GM23248 (cell line): Measurements from ENCODE around the gene POLR1E. TPM values are rescaled to one million over a fixed set of nuclear protein-coding genes. Genes with fewer than 3 reads are reported as not detected.
A peak's percentile ranks its signal among the peaks of the same experiment; 100 is the strongest.

Experiments used
- DNase-seq: peaks from one replicate; pipeline ENCODE4 v3.0.0-alpha.2; 2015
- H2AFZ ChIP-seq: fragments of 200-600 bp; sonication (generic); 2 replicates; pipeline ENCODE4 v1.6.1; 2016; ENCODE audit warnings: antibody characterized with exemption
- H3F3A ChIP-seq: fragments of 200-600 bp; sonication (generic); 2 replicates; pipeline ENCODE4 v1.6.1; 2016; ENCODE audit warnings: mild to moderate bottlenecking, antibody characterized with exemption, mixed run types; ENCODE audit not compliant: insufficient read depth
- H3K27ac ChIP-seq: fragments of 200-600 bp; sonication (generic); 2 replicates; pipeline ENCODE4 v1.5.1; 2016; ENCODE audit warnings: mild to moderate bottlenecking
- H3K27me3 ChIP-seq: fragments of 200-600 bp; sonication (generic); replicated peaks from 2 replicates; pipeline ENCODE4 v1.6.1; 2016; ENCODE audit warnings: mild to moderate bottlenecking; ENCODE audit not compliant: insufficient read depth
- H3K36me3 ChIP-seq: fragments of 200-600 bp; sonication (generic); 2 replicates; pipeline ENCODE4 v1.6.1; 2016; ENCODE audit warnings: low read depth, mild to moderate bottlenecking
- H3K4me1 ChIP-seq: fragments of 200-600 bp; sonication (generic); 2 replicates; pipeline ENCODE4 v1.6.1; 2016; ENCODE audit warnings: mild to moderate bottlenecking; ENCODE audit not compliant: insufficient read depth
- H3K4me2 ChIP-seq: fragments of 200-600 bp; sonication (generic); one replicate; pipeline ENCODE4 v1.6.1; 2016; ENCODE audit warnings: mild to moderate bottlenecking; ENCODE audit not compliant: unreplicated experiment
- H3K4me3 ChIP-seq: fragments of 200-600 bp; sonication (generic); 2 replicates; pipeline ENCODE4 v1.5.1; 2016; ENCODE audit warnings: mild to moderate bottlenecking
- H3K79me2 ChIP-seq: fragments of 200-600 bp; sonication (generic); 2 replicates; pipeline ENCODE4 v1.6.1; 2016; ENCODE audit warnings: mild to moderate bottlenecking; ENCODE audit not compliant: insufficient read depth
- H3K9ac ChIP-seq: fragments of 200-600 bp; sonication (generic); 2 replicates; pipeline ENCODE4 v1.6.1; 2016; ENCODE audit warnings: mild to moderate bottlenecking
- H3K9me2 ChIP-seq: fragments of 200-600 bp; sonication (generic); 2 replicates; pipeline ENCODE4 v1.6.1; 2016; ENCODE audit warnings: mixed run types, mild to moderate bottlenecking, moderate library complexity; ENCODE audit not compliant: insufficient read depth
- H3K9me3 ChIP-seq: fragments of 200-600 bp; sonication (generic); one replicate; pipeline ENCODE4 v1.6.1; 2017; ENCODE audit warnings: low read depth
- H4K20me1 ChIP-seq: fragments of 200-600 bp; sonication (generic); 2 replicates; pipeline ENCODE4 v1.6.0; 2016; ENCODE audit not compliant: insufficient read depth
- EZH2 ChIP-seq: fragments of 200-600 bp; sonication (generic); IDR thresholded peaks from 2 replicates; pipeline ENCODE4 v1.6.1; 2018; ENCODE audit warnings: antibody characterized with exemption, mild to moderate bottlenecking; ENCODE audit not compliant: insufficient read depth, poor library complexity, severe bottlenecking
- EZH2phosphoT487 ChIP-seq: fragments of 200-600 bp; sonication (generic); IDR thresholded peaks from 2 replicates; pipeline ENCODE4 v1.6.1; 2018; ENCODE audit warnings: antibody characterized with exemption, moderate library complexity, mild to moderate bottlenecking, low read depth; ENCODE audit not compliant: insufficient read depth
- WGBS, 2 experiments: methylation state at CpG; one replicate each; pipeline ENCODE4 v1.1.6; 2015 to 2017; ENCODE audit warnings: low lambda C conversion rate in 2 of 2, low coverage in 1 of 2; ENCODE audit errors: missing lambda C conversion rate in 2 of 2; 5-methylcytosine and 5-hydroxymethylcytosine counted together
- in situ Hi-C: fragments of 300-500 bp; cut with MboI; formaldehyde crosslinking; loops from 2 replicates; pipeline ENCODE4 v1.15.0; 2020
- polyA plus RNA-seq: library from polyadenylated mRNA; unstranded; fragments of >200 nt; fragmentation: Nextera tagmentation; extraction: Ambion mirVana; gene quantifications from 2 replicates; pipeline ENCODE4 v1.2.1, GENCODE V29; 2016
- total RNA-seq: library from RNA; depleted of rRNA; stranded (reverse); fragments of >200 nt; shearing (Covaris generic); gene quantifications from 2 replicates; pipeline ENCODE4 v1.2.3, GENCODE V29; 2014

The POLR1E gene
- total and polyA plus RNA-seq, 2 experiments from 2014 or later: 16.9 to 27.5 TPM

DNA sequence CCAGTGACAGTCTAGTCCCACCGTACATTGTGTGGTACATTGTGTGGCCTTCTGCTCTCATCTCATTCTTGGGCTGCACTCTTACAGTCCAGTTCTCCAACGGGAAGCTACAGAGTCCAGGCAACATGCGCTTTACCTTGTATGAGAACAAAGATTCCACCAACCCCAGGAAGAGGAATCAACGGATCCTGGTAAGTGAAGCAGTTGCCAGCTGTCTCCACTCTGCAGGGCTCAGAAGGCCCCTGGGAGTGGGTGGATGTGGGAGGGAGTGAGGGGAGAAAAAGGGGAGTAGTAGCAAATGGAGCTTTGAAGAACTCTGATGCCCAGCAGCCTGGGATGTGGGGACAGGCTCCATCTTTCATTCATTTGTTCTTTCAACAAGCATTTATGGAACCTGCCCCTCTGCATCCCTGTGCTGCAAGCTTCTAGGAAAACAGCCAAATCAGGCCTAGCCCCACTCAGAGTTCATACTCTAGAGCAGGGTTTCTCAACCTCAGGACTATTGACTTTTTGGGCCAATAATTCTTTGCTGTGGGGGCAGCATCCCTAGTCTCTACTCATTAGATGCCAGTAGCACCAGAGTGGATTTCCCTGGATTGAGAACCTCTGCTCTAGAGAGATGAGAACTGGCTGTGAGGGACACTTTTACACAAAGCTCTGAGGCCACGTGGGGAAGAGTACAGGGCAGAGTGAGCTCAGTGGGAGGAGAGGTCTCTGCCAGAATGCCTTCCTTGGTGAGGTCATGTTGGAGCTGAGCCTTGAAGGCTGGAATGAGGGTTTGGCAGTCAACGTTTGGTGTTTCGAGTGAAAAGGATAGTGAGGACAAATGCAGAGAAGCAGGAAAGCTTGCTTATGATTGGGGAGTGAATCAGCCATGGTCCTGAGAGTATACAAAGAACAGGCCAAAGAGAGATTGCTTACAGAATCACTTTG, 1.1 kb downstream of the POLR1E start:
- no peaks in the 10 kb centered on the region for H4K20me1 ChIP-seq
- peaks cover 23% of the 10 kb centered on the region for H3K4me1 ChIP-seq
- peak; percentile 98 for DNase-seq
- peak overlapping the region; percentile 92 for H3K4me2 ChIP-seq
- H3K36me3 ChIP-seq: peaks cover 20% of the 10 kb centered on the region
- TF ChIP-seq EZH2phosphoT487: no peak
- TF ChIP-seq EZH2: no peak
- no peaks in the 10 kb centered on the region for H3K9me2 ChIP-seq
- no peaks in the 10 kb centered on the region for H3K9me3 ChIP-seq
- 2 to 3% methylated on average over 7 of the region's 7 CpGs for WGBS, 2 experiments
- H3K27ac ChIP-seq: peak overlapping the region; percentile 95
- in situ Hi-C loops: loop anchor here (25.0 kb wide), 1 partner anchor 900 kb away; the partner anchor contains the start of gene ALDH1B1
- peak overlapping the region; percentile 90 for H3K9ac ChIP-seq
- H3F3A ChIP-seq: peaks cover 24% of the 10 kb centered on the region
- peaks cover 35% of the 10 kb centered on the region for H3K79me2 ChIP-seq
- H3K4me3 ChIP-seq: peak overlapping the region; percentile 86
- no peaks in the 10 kb centered on the region for H3K27me3 ChIP-seq
- H2AFZ ChIP-seq: peak overlapping the region; percentile 89

DNA sequence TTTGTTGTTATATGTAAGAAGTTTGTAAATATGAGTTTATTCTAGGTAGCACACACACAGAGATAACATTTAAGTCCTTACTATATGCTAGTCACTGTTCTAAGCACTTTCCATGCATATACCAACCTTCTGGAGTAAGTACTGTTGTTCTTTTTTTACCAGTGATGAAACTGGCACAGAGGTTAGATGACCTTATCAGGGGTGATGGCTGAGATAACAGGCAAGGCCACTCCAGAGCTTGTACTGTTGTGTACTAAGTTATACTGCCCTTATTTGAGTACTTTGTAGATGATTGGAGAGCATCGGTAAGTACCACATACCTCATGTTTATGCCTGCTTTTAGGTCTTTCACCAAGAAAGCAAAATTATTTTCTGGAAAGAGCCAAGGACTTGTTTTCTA, 6.2 kb downstream of the POLR1E start:
- Histone ChIP-seq H3K27me3 (no peaks in the 10 kb centered on the region), H3K27ac (no peak overlapping the region), H4K20me1 (no peaks in the 10 kb centered on the region), H3K79me2 (peaks cover 26% of the 10 kb centered on the region), H3K4me2 (no peak overlapping the region), H3K9me2 (no peaks in the 10 kb centered on the region), H2AFZ (no peak overlapping the region), H3K4me3 (no peak overlapping the region), H3K9ac (no peak overlapping the region), H3F3A (peaks cover 15% of the 10 kb centered on the region), H3K4me1 (peaks cover 12% of the 10 kb centered on the region), H3K36me3 (peaks cover 55% of the 10 kb centered on the region), H3K9me3 (no peaks in the 10 kb centered on the region)
- 80 to 96% methylated on average over 1 of the region's 1 CpG for WGBS, 2 experiments
- no peak for DNase-seq
- TF ChIP-seq EZH2 (no peak), EZH2phosphoT487 (no peak)
- in situ Hi-C loops: loop anchor here (25.0 kb wide), 1 partner anchor 895 kb away; the partner anchor contains the start of gene ALDH1B1

DNA sequence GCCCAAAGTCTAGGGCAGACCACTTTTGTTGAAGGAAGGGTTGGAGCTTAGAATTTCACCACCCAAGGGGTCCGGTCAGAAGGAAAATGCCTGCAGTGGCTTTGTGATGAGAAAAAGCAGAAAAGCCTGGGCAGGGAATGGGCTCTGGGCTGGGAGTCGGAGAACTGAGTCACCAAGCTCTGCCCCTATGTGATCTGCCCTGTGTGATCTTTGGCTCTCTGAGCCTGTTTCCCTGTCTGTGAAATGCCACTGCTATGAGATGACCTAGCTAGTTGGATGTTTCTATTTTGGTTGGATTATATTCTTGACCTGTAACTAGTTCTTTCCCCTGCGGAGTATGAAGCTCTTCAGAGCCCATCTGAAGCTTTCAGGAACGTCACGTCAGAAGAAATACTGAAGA, 9.8 kb downstream of the POLR1E start:
- no peak overlapping the region for H2AFZ ChIP-seq
- H3K9ac ChIP-seq: no peak overlapping the region
- no peaks in the 10 kb centered on the region for H4K20me1 ChIP-seq
- H3K9me3 ChIP-seq: no peaks in the 10 kb centered on the region
- in situ Hi-C loops: loop anchor here (25.0 kb wide), 1 partner anchor 892 kb away; the partner anchor contains the start of gene ALDH1B1
- H3K36me3 ChIP-seq: peaks cover 54% of the 10 kb centered on the region
- H3K27ac ChIP-seq: no peak overlapping the region
- peaks cover 7% of the 10 kb centered on the region for H3K79me2 ChIP-seq
- no peak for TF ChIP-seq EZH2phosphoT487
- TF ChIP-seq EZH2: no peak
- H3F3A ChIP-seq: no peaks in the 10 kb centered on the region
- H3K4me3 ChIP-seq: no peak overlapping the region
- no peaks in the 10 kb centered on the region for H3K27me3 ChIP-seq
- no peaks in the 10 kb centered on the region for H3K9me2 ChIP-seq
- no peak for DNase-seq
- no peak overlapping the region for H3K4me2 ChIP-seq
- H3K4me1 ChIP-seq: no peaks in the 10 kb centered on the region
- WGBS, 2 experiments: 97 to 98% methylated on average over 5 of the region's 5 CpGs

DNA sequence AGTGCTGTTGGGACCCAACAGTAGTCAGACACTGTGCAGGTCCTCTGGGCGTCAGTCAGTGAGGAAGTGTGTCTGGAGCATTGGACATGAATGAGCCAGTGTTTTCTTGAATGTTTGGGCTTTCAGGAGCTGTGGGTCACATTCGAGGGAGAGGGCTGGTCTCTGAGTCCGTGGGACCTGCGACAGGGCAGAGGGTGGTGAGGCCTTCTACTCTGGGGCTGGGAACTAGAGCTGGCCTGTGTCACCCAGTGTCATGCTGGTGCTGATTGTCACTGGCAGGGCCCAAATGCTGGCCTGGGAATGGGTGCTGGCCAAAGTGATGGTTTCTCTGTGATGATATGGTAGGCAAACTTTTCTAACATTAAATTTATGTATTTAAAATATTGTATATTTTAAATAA, 10.3 kb downstream of the POLR1E start:
- no peaks in the 10 kb centered on the region for H3K4me1 ChIP-seq
- peaks cover 55% of the 10 kb centered on the region for H3K36me3 ChIP-seq
- peaks cover 2% of the 10 kb centered on the region for H3K79me2 ChIP-seq
- no peaks in the 10 kb centered on the region for H3K9me3 ChIP-seq
- no peak for TF ChIP-seq EZH2
- no peak for TF ChIP-seq EZH2phosphoT487
- no peaks in the 10 kb centered on the region for H3K9me2 ChIP-seq
- no peak overlapping the region for H3K4me3 ChIP-seq
- no peak for DNase-seq
- no peak overlapping the region for H3K4me2 ChIP-seq
- H3F3A ChIP-seq: no peaks in the 10 kb centered on the region
- no peaks in the 10 kb centered on the region for H3K27me3 ChIP-seq
- no peaks in the 10 kb centered on the region for H4K20me1 ChIP-seq
- in situ Hi-C loops: loop anchor here (25.0 kb wide), 1 partner anchor 891 kb away; the partner anchor contains the start of gene ALDH1B1
- WGBS, 2 experiments: 83 to 92% methylated on average over 4 of the region's 4 CpGs
- H2AFZ ChIP-seq: no peak overlapping the region
- H3K27ac ChIP-seq: no peak overlapping the region
- no peak overlapping the region for H3K9ac ChIP-seq
